ENCODE data around the gene TMEM220. TPM values are rescaled to one million over a fixed set of nuclear protein-coding genes. Genes with fewer than 3 reads are reported as not detected.

The TMEM220 gene
- total RNA-seq, 1 donor from 2014 or later: 0.28 TPM

DNA sequence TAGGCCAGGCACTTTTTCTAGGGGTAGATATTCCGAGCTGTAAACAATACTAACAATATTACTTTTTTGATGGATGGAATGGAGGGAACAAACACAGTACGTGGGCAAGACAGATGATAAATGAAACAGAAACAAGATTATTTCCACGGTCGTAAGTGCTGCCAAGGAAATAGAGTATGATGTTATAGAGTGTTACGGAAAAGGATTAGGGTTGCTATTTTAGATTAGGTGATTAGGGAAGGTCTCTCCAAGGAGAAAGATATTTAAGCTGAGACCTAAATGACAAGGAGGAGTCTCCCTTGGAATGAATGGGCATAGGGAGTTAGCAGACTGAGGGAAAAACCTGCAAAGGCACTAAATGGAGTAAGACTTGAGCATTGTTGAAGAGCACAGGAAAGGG, 24.1 kb downstream of the TMEM220 start:
- Mint-ChIP-seq H3K9me3 (no peaks in the 10 kb centered on the region), H3K36me3 (peaks cover 10% of the 10 kb centered on the region), H3K27me3 (ENCODE audit: insufficient read depth, low read depth) (no peaks in the 10 kb centered on the region), H3K4me1 (no peaks in the 10 kb centered on the region), H3K27ac (no peak overlapping the region), H3K4me3 (no peak overlapping the region)
- Histone ChIP-seq H3K4me3 (no peak overlapping the region), H3K4me1 (no peaks in the 10 kb centered on the region), H3K36me3 (peaks cover 8% of the 10 kb centered on the region), H2AFZ (replicated peaks) (no peak overlapping the region), H4K20me1 (ENCODE audit: low read depth) (no peaks in the 10 kb centered on the region), H3K27me3 (no peaks in the 10 kb centered on the region), H3K27ac (no peak overlapping the region), H3K4me2 (no peak overlapping the region), H3K9ac (no peak overlapping the region), H3F3A (ENCODE audit: low read depth) (no peaks in the 10 kb centered on the region), H3K9me3 (ENCODE audit: low read depth) (no peaks in the 10 kb centered on the region), H3K79me2 (ENCODE audit: low read depth) (peaks cover 10% of the 10 kb centered on the region)
- DNase-seq (ENCODE audit: low spot score): no peak
- no peak for TF ChIP-seq EZH2 (IDR thresholded peaks at IDR 0.05)
- TF ChIP-seq EZH2phosphoT487 (IDR thresholded peaks at IDR 0.05): no peak
- TF ChIP-seq, protein P1, sequence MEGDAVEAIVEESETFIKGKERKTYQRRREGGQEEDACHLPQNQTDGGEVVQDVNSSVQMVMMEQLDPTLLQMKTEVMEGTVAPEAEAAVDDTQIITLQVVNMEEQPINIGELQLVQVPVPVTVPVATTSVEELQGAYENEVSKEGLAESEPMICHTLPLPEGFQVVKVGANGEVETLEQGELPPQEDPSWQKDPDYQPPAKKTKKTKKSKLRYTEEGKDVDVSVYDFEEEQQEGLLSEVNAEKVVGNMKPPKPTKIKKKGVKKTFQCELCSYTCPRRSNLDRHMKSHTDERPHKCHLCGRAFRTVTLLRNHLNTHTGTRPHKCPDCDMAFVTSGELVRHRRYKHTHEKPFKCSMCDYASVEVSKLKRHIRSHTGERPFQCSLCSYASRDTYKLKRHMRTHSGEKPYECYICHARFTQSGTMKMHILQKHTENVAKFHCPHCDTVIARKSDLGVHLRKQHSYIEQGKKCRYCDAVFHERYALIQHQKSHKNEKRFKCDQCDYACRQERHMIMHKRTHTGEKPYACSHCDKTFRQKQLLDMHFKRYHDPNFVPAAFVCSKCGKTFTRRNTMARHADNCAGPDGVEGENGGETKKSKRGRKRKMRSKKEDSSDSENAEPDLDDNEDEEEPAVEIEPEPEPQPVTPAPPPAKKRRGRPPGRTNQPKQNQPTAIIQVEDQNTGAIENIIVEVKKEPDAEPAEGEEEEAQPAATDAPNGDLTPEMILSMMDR (IDR thresholded peaks at IDR 0.05): no peak

DNA sequence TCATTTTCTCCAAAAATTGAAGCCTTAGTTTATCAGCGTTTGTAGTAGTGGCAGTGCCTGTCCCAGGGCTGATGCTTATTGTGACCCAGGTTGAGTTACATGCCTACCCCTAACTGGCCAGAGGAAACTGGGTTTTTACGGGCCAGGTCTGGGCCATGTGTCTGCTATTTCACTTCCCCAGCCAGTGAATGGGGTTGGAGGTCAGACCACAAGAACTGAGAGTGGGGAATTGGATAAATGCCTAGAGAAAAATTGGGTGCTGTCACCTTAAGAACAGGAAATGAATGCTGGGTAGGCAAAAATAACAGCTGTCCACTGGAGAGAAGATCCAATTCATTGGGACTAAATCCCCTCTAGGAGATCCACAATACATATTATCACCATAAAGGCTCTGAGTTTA, 27.2 kb downstream of the TMEM220 start:
- peaks cover 5% of the 10 kb centered on the region for H3K4me1 Mint-ChIP-seq
- H3K27me3 Mint-ChIP-seq (ENCODE audit: insufficient read depth, low read depth): no peaks in the 10 kb centered on the region
- H3K4me1 ChIP-seq: peaks cover 4% of the 10 kb centered on the region
- H3K27me3 ChIP-seq: no peaks in the 10 kb centered on the region
- no peak overlapping the region for H3K4me3 Mint-ChIP-seq
- no peak overlapping the region for H3K27ac Mint-ChIP-seq
- no peaks in the 10 kb centered on the region for H3F3A ChIP-seq (ENCODE audit: low read depth)
- no peak overlapping the region for H2AFZ ChIP-seq (replicated peaks)
- no peak overlapping the region for H3K27ac ChIP-seq
- no peaks in the 10 kb centered on the region for H4K20me1 ChIP-seq (ENCODE audit: low read depth)
- peaks cover 8% of the 10 kb centered on the region for H3K36me3 ChIP-seq
- H3K4me2 ChIP-seq: no peak overlapping the region
- no peaks in the 10 kb centered on the region for H3K9me3 ChIP-seq (ENCODE audit: low read depth)
- H3K9me3 Mint-ChIP-seq: no peaks in the 10 kb centered on the region
- peaks cover 3% of the 10 kb centered on the region for H3K36me3 Mint-ChIP-seq
- H3K4me3 ChIP-seq: no peak overlapping the region
- H3K9ac ChIP-seq: no peak overlapping the region
- H3K79me2 ChIP-seq (ENCODE audit: low read depth): peaks cover 36% of the 10 kb centered on the region
- no peak for TF ChIP-seq EZH2phosphoT487 (IDR thresholded peaks at IDR 0.05)
- TF ChIP-seq, protein P1 (IDR thresholded peaks at IDR 0.05): no peak
- TF ChIP-seq EZH2 (IDR thresholded peaks at IDR 0.05): no peak
- DNase-seq (ENCODE audit: low spot score): no peak

DNA sequence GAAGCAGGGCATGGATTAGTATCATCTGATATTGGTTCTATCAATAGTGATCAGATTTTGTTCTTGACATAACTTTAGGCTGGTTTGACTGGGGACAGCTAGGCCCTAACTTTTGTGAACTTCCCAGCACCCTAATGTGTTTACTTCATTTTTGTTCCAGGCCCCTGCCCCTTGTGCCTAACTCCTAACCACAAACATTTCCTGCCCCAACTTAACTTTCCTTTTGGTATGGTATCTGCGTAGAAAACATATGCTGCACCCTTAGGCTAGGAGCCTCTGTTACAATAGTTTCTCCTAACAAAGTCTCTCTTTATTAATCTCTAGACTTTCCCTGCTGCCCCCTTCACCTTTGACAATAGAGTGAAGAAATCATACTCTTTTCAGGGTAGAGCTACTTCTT, 30.0 kb downstream of the TMEM220 start:
- peaks cover 9% of the 10 kb centered on the region for H3K4me1 Mint-ChIP-seq
- Histone ChIP-seq H3K9me3 (ENCODE audit: low read depth) (no peaks in the 10 kb centered on the region), H3K4me1 (peaks cover 10% of the 10 kb centered on the region), H3K27ac (no peak overlapping the region), H3K79me2 (ENCODE audit: low read depth) (peaks cover 61% of the 10 kb centered on the region), H3K36me3 (peaks cover 3% of the 10 kb centered on the region), H3K4me3 (no peak overlapping the region), H4K20me1 (ENCODE audit: low read depth) (no peaks in the 10 kb centered on the region), H3K9ac (no peak overlapping the region), H3F3A (ENCODE audit: low read depth) (no peaks in the 10 kb centered on the region), H2AFZ (replicated peaks) (no peak overlapping the region), H3K27me3 (no peaks in the 10 kb centered on the region), H3K4me2 (no peak overlapping the region)
- H3K27me3 Mint-ChIP-seq (ENCODE audit: insufficient read depth, low read depth): no peaks in the 10 kb centered on the region
- H3K4me3 Mint-ChIP-seq: peak overlapping the region; percentile 10
- no peak for DNase-seq (ENCODE audit: low spot score)
- TF ChIP-seq, protein P1 (IDR thresholded peaks at IDR 0.05): no peak
- TF ChIP-seq EZH2phosphoT487 (IDR thresholded peaks at IDR 0.05) (no peak), EZH2 (IDR thresholded peaks at IDR 0.05) (no peak)
- H3K9me3 Mint-ChIP-seq: no peaks in the 10 kb centered on the region
- H3K27ac Mint-ChIP-seq: no peak overlapping the region
- no peaks in the 10 kb centered on the region for H3K36me3 Mint-ChIP-seq
